ENCODE data around the gene YWHAH.
A peak's percentile ranks its signal among the peaks of the same experiment; 100 is the strongest.

YWHAH gene

GRCh38 chr22:31943978-31944699, at the start of gene YWHAH:
TSS of gene YWHAH (plus strand) at chr22:31944535. CDS start at chr22:31944734, 199 bp downstream.
- DNase-seq (ENCODE audit: low spot score) = peak; percentile 100

GRCh38 chr22:31895411-31896123, 48.8 kb upstream of the YWHAH start:
- no peak for DNase-seq (ENCODE audit: low spot score)

- DNase-seq (ENCODE audit: low spot score) = no peak
Measured at GRCh38 chr22:31896472-31896871, 47.9 kb upstream of the YWHAH start.

- DNase-seq (ENCODE audit: low spot score) = peak; percentile 84
Measured at GRCh38 chr22:31897842-31898805, 46.2 kb upstream of the YWHAH start.

GRCh38 chr22:31898926-31899325, 45.4 kb upstream of the YWHAH start:
- DNase-seq (ENCODE audit: low spot score) = no peak

- DNase-seq (ENCODE audit: low spot score) = no peak
Measured at GRCh38 chr22:31899669-31900068, 44.7 kb upstream of the YWHAH start.

GRCh38 chr22:31901388-31902137, 42.8 kb upstream of the YWHAH start:
- no peak for DNase-seq (ENCODE audit: low spot score)

- no peak for DNase-seq (ENCODE audit: low spot score)
Measured at GRCh38 chr22:31904651-31905050, 39.7 kb upstream of the YWHAH start.

- no peak for DNase-seq (ENCODE audit: low spot score)
Measured at GRCh38 chr22:31905356-31905755, 39.0 kb upstream of the YWHAH start.

GRCh38 chr22:31906086-31906485, 38.2 kb upstream of the YWHAH start:
- DNase-seq (ENCODE audit: low spot score) = no peak

- no peak for DNase-seq (ENCODE audit: low spot score)
Measured at GRCh38 chr22:31906569-31906968, 37.8 kb upstream of the YWHAH start.

- DNase-seq (ENCODE audit: low spot score) = no peak
Measured at GRCh38 chr22:31909977-31910376, 34.4 kb upstream of the YWHAH start.

GRCh38 chr22:31911565-31912406, 32.5 kb upstream of the YWHAH start:
- no peak for DNase-seq (ENCODE audit: low spot score)

GRCh38 chr22:31912407-31912743, 32.0 kb upstream of the YWHAH start:
- DNase-seq (ENCODE audit: low spot score) = no peak

- no peak for DNase-seq (ENCODE audit: low spot score)
Measured at GRCh38 chr22:31915586-31915985, 28.7 kb upstream of the YWHAH start.

- DNase-seq (ENCODE audit: low spot score) = no peak
Measured at GRCh38 chr22:31917227-31917921, 27.0 kb upstream of the YWHAH start.

GRCh38 chr22:31919730-31920129, 24.6 kb upstream of the YWHAH start:
- DNase-seq (ENCODE audit: low spot score) = no peak

GRCh38 chr22:31920306-31920705, 24.0 kb upstream of the YWHAH start:
- no peak for DNase-seq (ENCODE audit: low spot score)

GRCh38 chr22:31921106-31921505, 23.2 kb upstream of the YWHAH start:
- DNase-seq (ENCODE audit: low spot score) = no peak

GRCh38 chr22:31922534-31922933, 21.8 kb upstream of the YWHAH start:
- DNase-seq (ENCODE audit: low spot score) = no peak
